ENCODE measurements around the gene DDO. TPM values are rescaled to one million over a fixed set of nuclear protein-coding genes. Genes with fewer than 3 reads are reported as not detected.
A peak's percentile ranks its signal among the peaks of the same experiment; 100 is the strongest.

The DDO gene
- total and polyA plus RNA-seq, 9 of the 15 experiments (the other 6 are each of a cell fraction or from before 2014, with no cell fraction given): not detected

GRCh38 chr6:110389689-110390382, 25.5 kb downstream of the DDO start (continued):
- no peak for TF ChIP-seq ZNF184 (CRISPR knock-in tag; IDR thresholded peaks at IDR 0.05)
- TF ChIP-seq ZNF24 (IDR thresholded peaks at IDR 0.05): no peak
- TF ChIP-seq MECOM (CRISPR knock-in tag; IDR thresholded peaks at IDR 0.05): no peak
- TF ChIP-seq ZNF778 (CRISPR knock-in tag; IDR thresholded peaks at IDR 0.05): no peak
- TF ChIP-seq NR1H2 (CRISPR knock-in tag; IDR thresholded peaks at IDR 0.05): no peak
- peak in 1 of 2 experiments; percentile 82; a peak in 2 of 4 replicates for TF ChIP-seq ARNT (IDR thresholded peaks at IDR 0.05)
- no peak for TF ChIP-seq MGA (IDR thresholded peaks at IDR 0.05)
- TF ChIP-seq ZBTB17 (CRISPR knock-in tag; IDR thresholded peaks at IDR 0.05): no peak
- TF ChIP-seq MNT (conservative IDR thresholded peaks at IDR 0.05): no peak
- TF ChIP-seq SRSF1 (IDR thresholded peaks at IDR 0.05; ENCODE audit: low read depth, low read length): no peak
- no peak for TF ChIP-seq TGIF2 (CRISPR knock-in tag; IDR thresholded peaks at IDR 0.05)
- TF ChIP-seq ATF4 (CRISPR knock-in tag; IDR thresholded peaks at IDR 0.05): no peak
- no peak for TF ChIP-seq FOS (IDR thresholded peaks at IDR 0.05; ENCODE audit: extremely low read depth, insufficient read length)
